Measurements from ENCODE around the gene DHRS4L2.
A peak's percentile ranks its signal among the peaks of the same experiment; 100 is the strongest.
"Not testable (repeated sequence)": the region's sequence is repeated elsewhere in the genome, so short reads cannot be mapped to it uniquely, and the experiment has no call there.

Gene DHRS4L2

GRCh38 chr14:23988607-23989363 lies at the start of gene DHRS4L2:
DHRS4L2 (plus strand) TSS chr14:23988929; CDS start chr14:23988948, 19 bp downstream.
- peak; percentile 73 for DNase-seq

DNA sequence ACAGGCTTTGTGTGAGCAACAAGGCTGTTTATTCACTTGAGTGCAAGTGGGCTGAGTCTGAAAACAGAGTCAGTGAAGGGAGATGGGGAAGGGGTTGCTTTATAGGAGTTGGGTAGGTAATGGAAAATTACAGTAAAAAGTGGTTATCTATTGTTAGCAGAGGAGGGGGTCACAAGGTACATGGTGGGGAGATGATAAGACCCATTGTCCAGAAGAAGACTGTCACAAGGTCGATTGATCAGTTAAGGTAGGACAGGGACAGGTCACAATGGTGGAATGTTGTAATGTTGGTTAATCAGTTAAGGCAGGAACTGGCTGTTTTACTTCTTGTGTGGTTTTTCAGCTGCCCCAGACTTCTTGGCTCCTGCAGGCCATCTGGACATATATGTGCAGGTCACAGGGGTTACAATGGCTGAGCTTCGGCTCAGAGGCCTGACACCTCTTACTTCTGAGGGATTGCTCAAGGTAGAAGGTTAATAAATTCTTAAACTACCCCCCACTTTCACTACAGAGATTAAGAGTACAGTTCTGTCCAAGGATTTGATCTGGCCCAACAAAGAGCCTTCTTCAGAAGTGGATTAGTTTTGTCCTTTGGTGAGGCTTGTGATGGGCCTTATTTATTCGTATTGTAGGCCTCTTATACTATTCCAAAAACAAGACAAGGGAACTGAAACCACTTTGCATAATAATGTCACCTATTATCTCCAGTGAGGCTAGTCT lies 49.0 kb upstream of the DHRS4L2 start:
- DNase-seq: no peak

DNA sequence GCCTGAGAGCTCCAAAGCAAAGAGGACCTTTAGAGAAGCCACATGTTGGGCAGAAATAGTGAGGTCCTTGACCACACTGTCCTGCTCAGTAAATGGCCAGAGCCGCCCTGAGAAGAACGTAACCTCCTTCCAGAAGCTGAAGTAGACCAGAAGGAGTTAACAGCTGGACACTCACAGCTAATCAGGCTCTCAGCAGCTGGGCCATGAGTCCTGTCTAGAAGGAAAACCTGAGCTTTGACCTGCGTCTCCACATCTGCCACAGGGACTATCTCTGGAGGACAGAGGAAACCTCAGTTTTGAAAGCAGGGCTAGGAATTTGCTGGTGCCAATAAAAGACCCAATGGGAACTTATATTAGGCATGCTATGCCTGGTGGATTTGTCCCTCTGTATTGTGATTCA lies 47.5 kb upstream of the DHRS4L2 start:
- no peak for DNase-seq

DNA sequence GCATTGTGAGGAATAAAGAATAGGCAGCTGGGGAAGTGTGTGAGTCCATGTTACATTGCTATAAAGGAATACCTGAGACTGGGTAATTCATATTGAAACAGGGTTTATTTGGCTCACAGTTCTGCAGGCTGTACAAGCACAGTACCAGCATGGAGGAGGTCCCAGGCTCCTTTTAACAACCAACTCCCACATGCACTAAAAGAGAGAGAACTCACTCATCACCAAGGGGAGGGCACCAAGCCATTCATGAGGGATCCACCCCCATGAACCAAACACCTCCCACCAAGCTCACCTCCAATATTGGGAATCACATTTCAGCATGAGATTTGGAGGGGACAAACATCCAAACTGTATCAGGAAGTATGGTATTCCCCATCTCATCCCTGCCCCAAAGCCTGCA lies 47.1 kb upstream of the DHRS4L2 start:
- DNase-seq: no peak

GRCh38 chr14:23942587-23942986 lies 46.1 kb upstream of the DHRS4L2 start:
- DNase-seq: no peak

GRCh38 chr14:23949069-23949468 lies 39.7 kb upstream of the DHRS4L2 start:
- not testable (repeated sequence) for DNase-seq

- DNase-seq: no peak
These were observed 38.2 kb upstream of the DHRS4L2 start for GRCh38 chr14:23950411-23951135.

DNA sequence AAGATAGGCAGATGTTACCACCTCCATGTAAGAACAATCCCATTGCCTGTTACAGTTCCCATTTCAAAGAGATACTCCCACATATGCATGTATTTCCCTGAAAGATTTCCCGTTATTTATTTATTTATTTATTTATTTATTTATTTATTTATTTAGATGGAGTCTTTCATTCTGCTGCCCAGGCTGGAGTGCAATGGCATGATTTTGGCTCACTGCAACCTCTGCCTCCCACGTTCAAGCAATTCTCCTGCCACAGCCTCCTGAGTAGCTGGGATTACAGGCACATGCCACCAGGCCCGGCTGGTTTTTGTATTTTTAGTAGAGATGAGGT lies 37.6 kb upstream of the DHRS4L2 start:
- DNase-seq: not testable (repeated sequence)

- no peak for DNase-seq
These were observed 37.0 kb upstream of the DHRS4L2 start for GRCh38 chr14:23951590-23952201.

GRCh38 chr14:23953116-23953463 lies 35.6 kb upstream of the DHRS4L2 start:
- DNase-seq: not testable (repeated sequence)

DNA sequence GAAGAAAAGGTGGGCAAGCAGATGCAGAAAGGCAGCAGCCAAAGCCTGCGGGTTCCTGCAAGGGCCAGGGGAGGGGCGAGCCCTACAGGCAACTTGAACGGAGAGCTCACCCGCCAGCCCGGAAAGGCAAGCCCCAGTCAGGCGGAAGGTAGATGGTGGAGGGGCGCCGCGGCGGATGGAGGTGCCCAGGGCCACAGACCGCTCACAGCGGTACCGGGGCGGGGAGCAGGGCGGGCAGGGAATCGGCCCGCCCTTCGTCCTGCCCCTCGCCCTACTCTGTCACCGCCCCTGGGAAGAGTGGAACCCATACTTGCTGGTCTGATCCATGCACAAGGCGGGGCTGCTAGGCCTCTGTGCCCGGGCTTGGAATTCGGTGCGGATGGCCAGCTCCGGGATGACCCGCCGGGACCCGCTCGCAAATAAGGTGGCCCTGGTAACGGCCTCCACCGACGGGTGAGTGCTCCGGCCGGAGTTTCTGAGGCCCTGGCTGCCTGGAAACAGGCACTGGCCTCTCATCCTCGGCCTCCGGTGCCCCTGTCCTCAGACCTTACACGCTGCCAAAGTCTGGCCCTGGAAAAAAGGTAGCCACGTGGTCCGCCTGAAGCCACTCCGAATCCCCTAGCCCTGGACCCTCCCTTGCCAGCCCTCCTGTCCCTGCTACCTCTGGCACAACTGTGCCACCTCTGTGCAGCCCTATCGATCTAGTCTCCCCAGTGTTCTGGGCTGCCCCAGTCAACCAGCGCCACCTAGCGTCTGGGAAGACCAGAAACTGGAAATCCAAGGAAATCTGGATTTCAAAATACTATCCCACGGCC lies 35.1 kb upstream of the DHRS4L2 start, which contains the start of gene DHRS4:
DHRS4 (plus strand) TSS at position 307 of the 815 bp plus-strand sequence; CDS start at position 326, 19 bp downstream.
- DNase-seq: peak; percentile 86

DNA sequence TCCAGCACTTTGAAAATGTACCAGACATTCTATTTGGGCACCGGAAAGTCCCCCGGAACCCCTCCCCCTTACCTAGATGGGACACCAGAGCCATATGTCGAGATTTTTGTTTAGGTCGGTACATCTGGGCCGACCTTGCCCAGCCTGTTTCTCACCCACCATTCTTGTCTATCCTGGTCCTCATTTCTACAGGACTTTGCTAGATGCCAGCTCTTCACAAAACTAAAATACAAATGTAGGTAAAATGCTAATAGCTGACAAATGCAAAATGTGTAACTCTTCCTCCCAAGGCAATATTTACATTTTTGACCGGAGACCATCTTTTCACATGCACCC lies 34.5 kb upstream of the DHRS4L2 start:
- DNase-seq: not testable (repeated sequence)

- DNase-seq: not testable (repeated sequence)
These were observed 33.8 kb upstream of the DHRS4L2 start for GRCh38 chr14:23954965-23955364.

GRCh38 chr14:23955811-23956210 lies 32.9 kb upstream of the DHRS4L2 start:
- DNase-seq: not testable (repeated sequence)

- DNase-seq: not testable (repeated sequence)
These were observed 30.7 kb upstream of the DHRS4L2 start for GRCh38 chr14:23957913-23958569.

DNA sequence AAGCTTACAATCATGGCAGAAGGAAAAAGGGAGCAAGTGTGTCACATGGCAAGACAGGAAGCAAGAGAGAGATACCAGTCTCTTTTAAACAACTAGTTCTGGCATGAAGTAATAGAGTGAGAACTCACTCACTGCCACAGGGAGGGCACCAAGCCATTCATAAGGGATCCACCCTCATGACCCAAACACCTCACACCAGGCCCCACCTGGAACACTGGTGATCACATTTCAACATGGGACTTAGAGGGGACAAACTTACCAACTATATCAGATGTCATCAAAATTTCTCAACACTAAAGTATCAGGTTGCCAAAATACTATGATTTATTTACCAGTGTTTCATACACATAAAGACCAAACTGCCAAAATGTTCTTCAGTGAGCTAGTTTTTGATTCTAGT lies 27.8 kb upstream of the DHRS4L2 start:
- DNase-seq: not testable (repeated sequence)

DNA sequence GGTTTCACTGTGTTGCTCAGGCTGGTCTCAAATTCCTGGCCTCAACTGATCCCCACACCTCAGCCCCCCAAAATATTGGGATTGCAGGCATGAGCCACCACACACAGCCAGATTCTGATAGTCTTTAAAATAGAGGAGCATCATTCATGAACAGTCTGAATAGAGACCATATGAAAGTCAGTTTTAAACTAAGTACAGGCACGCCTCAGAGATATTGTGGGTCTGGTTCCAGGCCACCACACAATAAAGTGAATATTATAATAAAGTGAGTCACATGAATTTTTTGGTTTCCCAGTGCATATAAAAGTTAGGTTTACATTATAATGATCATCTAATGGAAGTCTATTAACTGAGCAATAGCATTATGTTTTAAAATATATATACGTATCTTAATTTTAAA lies 27.0 kb upstream of the DHRS4L2 start:
- not testable (repeated sequence) for DNase-seq

- DNase-seq: not testable (repeated sequence)
These were observed 19.6 kb upstream of the DHRS4L2 start for GRCh38 chr14:23969130-23969480.

GRCh38 chr14:23969481-23970282 lies 19.0 kb upstream of the DHRS4L2 start:
- DNase-seq: peak; percentile 59

- not testable (repeated sequence) for DNase-seq
These were observed 18.5 kb upstream of the DHRS4L2 start for GRCh38 chr14:23970283-23970659.

DNA sequence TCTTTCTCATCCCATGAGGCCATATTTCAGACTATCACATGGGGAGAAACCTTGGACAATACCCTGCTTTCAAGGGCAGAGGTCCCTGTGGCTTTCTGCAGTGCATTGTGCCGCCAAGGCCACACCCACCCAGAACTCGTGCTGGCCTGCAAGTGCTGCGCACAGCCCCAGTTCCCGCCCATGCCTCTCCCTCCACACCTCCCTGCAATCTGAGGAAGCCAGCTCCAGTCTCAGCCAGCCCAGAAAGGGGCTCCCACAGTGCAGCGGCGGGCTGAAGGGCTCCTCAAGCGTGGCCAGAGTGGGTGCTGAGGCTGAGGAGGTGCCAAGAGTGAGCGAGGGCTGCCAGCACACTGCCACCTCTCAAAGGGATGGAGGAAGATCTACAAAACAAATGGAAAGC lies 15.6 kb upstream of the DHRS4L2 start:
- DNase-seq: not testable (repeated sequence)
